ELF-1 (cell line): ENCODE measurements around the gene ZNF503.
A peak's percentile ranks its signal among the peaks of the same experiment; 100 is the strongest.
"Not testable (repeated sequence)": the region's sequence is repeated elsewhere in the genome, so short reads cannot be mapped to it uniquely, and the experiment has no call there.

Source experiments
- DNase-seq: peaks from one replicate; pipeline ENCODE4 v3.0.0-alpha.2; 2016; ENCODE audit warnings: low read depth, low spot score

The ZNF503 gene

GRCh38 chr10:75395066-75395931 lies 6.3 kb downstream of the ZNF503 start:
- DNase-seq = peak; percentile 79

- DNase-seq = no peak
Observed at GRCh38 chr10:75394221-75394620, 7.3 kb downstream of the ZNF503 start.

GRCh38 chr10:75392744-75393143 lies 8.8 kb downstream of the ZNF503 start:
- no peak for DNase-seq

- no peak for DNase-seq
Observed at GRCh38 chr10:75392271-75392670, 9.3 kb downstream of the ZNF503 start.

- DNase-seq = no peak
Observed at GRCh38 chr10:75390178-75390577, 11.4 kb downstream of the ZNF503 start.

- no peak for DNase-seq
Observed at GRCh38 chr10:75388082-75388481, 13.5 kb downstream of the ZNF503 start.

GRCh38 chr10:75386128-75386527 lies 15.4 kb downstream of the ZNF503 start:
- no peak for DNase-seq

GRCh38 chr10:75379817-75380216 lies 21.7 kb downstream of the ZNF503 start:
- no peak for DNase-seq

- no peak for DNase-seq
Observed at GRCh38 chr10:75379212-75379724, 22.3 kb downstream of the ZNF503 start.

GRCh38 chr10:75378379-75378778 lies 23.2 kb downstream of the ZNF503 start:
- no peak for DNase-seq

GRCh38 chr10:75377869-75378268 lies 23.7 kb downstream of the ZNF503 start:
- DNase-seq = no peak

GRCh38 chr10:75375838-75376237 lies 25.7 kb downstream of the ZNF503 start:
- no peak for DNase-seq

- no peak for DNase-seq
Observed at GRCh38 chr10:75371010-75371409, 30.6 kb downstream of the ZNF503 start.

GRCh38 chr10:75369838-75370237 lies 31.7 kb downstream of the ZNF503 start:
- DNase-seq = not testable (repeated sequence)

- DNase-seq = no peak
Observed at GRCh38 chr10:75367901-75368300, 33.7 kb downstream of the ZNF503 start.

- no peak for DNase-seq
Observed at GRCh38 chr10:75367021-75367487, 34.5 kb downstream of the ZNF503 start.

GRCh38 chr10:75363431-75363830 lies 38.1 kb downstream of the ZNF503 start:
- no peak for DNase-seq

- not testable (repeated sequence) for DNase-seq
Observed at GRCh38 chr10:75359876-75360275, 41.7 kb downstream of the ZNF503 start.

GRCh38 chr10:75358835-75359421 lies 42.6 kb downstream of the ZNF503 start:
- DNase-seq = no peak

GRCh38 chr10:75358132-75358531 lies 43.4 kb downstream of the ZNF503 start:
- no peak for DNase-seq

GRCh38 chr10:75357500-75357899 lies 44.1 kb downstream of the ZNF503 start:
- no peak for DNase-seq

- no peak for DNase-seq
Observed at GRCh38 chr10:75356484-75356883, 45.1 kb downstream of the ZNF503 start.

- no peak for DNase-seq
Observed at GRCh38 chr10:75355706-75356105, 45.9 kb downstream of the ZNF503 start.
